NCI-H2029 treated with DMSO at 0.1 percent for 48 hours (cell line): ENCODE data around the gene TMEM134.
"Not testable (repeated sequence)": the region's sequence is repeated elsewhere in the genome, so short reads cannot be mapped to it uniquely, and the experiment has no call there.

Source experiments
- DNase-seq: peaks from one replicate; lab custom pipeline; 2025; lab: John Stamatoyannopoulos, UW

Gene TMEM134

GRCh38 chr11:67485873-67486361 is 16.9 kb upstream of the TMEM134 start:
- DNase-seq = not testable (repeated sequence)

DNA sequence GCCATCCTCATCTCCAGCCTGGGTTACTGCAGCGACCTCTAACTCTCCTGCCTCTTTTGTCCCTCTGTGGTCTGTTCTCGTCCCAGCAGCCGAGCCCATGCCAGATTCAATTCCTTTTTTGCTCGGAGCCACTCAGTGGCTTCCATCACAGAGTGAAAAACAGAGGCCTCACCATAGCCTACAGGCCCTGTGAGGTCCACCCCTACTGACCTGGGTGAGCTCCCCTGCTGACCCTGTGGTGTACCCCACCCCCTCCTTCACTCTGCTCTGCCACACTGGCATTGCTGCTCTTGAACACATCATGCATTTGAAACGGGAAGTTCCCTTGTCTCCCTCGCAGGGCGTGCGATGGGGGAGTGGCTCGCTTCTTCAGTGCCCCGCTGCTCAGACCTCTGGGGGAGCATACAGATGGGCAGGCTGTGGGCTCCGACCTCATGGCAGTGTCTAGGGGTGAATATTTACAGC is 15.8 kb upstream of the TMEM134 start:
- no peak for DNase-seq

- no peak for DNase-seq
Measured at GRCh38 chr11:67483831-67484665, 15.0 kb upstream of the TMEM134 start.

- peak; percentile 96 for DNase-seq
Measured at GRCh38 chr11:67482827-67483798, 14.1 kb upstream of the TMEM134 start, which contains the start of gene AIP. TSS of gene AIP (plus strand) at chr11:67483026. CDS start at chr11:67483159, 133 bp downstream.

- no peak for DNase-seq
Measured at GRCh38 chr11:67482275-67482826, 13.3 kb upstream of the TMEM134 start.

DNA sequence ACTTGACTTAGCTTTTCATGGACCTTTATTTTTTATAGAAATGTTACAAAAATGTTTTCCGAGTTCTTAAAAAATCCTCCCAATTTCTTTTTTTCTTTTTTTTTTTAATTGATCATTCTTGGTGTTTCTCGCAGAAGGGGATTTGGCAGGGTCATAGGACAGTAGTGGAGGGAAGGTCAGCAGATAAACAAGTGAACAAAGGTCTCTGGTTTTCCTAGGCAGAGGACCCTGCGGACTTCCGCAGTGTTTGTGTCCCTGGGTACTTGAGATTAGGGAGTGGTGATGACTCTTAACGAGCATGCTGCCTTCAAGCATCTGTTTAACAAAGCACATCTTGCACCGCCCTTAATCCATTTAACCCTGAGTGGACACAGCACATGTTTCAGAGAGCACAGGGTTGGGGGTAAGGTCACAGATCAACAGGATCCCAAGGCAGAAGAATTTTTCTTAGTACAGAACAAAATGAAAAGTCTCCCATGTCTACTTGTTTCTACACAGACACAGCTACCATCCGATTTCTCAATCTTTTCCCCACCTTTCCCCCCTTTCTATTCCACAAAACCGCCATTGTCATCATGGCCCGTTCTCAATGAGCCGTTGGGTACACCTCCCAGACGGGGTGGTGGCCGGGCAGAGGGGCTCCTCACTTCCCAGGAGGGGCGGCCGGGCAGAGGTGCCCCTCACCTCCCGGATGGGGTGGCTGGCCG is 8.4 kb upstream of the TMEM134 start:
- not testable (repeated sequence) for DNase-seq

- not testable (repeated sequence) for DNase-seq
Measured at GRCh38 chr11:67476692-67477091, 7.6 kb upstream of the TMEM134 start.

- no peak for DNase-seq
Measured at GRCh38 chr11:67472882-67473281, 3.8 kb upstream of the TMEM134 start.

GRCh38 chr11:67470337-67471002 is 1.4 kb upstream of the TMEM134 start:
- no peak for DNase-seq

- DNase-seq = no peak
Measured at GRCh38 chr11:67469508-67469811, 409 bp upstream of the TMEM134 start.

DNA sequence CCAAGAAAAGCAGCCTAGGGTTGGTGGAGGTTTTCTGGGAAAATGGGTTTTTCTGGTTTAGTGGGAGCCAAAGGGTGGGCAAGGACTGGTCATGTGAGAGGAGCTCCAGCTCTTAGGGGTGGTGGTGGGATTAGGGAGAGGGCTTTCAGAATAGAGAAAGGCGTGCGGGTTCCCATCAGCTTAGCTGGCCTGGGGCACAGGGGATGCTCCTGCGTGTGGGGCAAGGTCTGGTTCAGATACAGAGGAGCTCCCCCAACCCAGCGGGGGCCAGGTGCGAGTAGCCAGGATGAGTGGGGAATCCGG is 644 bp downstream of the TMEM134 start:
- no peak for DNase-seq

DNA sequence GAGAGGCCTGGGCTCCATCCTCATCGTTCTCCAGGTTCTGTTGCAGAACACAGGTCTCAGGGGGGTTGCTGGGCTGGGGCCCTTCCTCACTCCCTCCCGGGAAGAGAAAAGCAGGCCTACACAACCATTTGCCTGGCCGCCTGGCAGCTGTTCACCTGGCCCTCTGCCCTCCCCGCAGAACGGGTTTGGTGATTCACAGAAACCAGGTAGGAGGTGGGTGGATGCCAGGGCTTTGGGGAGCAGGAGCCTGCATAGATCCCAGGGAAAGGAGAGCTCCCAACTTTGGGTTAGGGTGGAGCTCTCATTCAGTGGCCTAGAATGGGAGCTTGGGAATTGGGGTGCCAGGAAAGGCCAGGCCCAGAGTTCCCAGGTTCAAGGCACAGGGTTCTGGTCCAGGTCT is 995 bp downstream of the TMEM134 start:
- DNase-seq = no peak

DNA sequence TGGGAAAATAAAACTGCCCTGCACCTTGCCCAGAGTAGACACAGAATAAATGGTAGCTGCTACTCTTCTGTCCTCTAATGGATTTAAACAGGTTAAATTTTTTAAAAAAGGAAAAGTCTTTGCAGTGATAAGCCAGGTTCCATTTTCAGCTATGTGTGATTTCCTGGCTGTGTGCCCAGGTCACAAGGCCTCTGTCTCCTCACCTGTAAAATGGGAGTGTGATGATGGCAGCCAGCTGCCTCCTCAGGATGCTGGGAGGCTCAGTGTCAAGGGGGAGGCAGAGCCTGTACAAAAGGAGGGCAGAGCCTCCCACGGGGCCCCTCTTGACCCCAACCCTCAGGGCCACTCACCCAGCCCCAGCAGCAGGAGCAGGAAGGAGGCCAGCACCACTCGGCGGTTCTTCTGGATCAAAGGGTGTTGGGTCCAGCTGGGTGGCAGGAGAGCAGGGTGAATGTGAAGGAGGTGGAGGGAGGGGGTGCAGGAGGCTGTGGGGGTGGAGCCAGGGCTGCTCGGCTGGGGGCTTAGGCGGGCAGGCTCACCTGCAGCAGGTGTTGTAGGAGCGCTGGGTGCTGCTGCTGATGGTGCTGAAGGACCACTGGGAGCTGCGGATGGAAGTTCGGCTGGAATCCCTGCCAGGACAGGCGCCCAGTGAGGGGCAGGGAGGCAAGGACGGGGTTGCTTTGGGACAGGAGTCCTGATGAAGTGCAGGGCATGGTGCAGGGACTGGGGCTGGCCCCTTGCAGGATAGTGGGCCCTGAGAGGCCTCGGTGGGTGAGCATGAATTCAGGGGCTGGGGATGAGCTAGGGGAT is 1.9 kb downstream of the TMEM134 start:
- DNase-seq = no peak

- no peak for DNase-seq
Measured at GRCh38 chr11:67466367-67466766, 2.7 kb downstream of the TMEM134 start.

GRCh38 chr11:67465530-67465929 is 3.5 kb downstream of the TMEM134 start:
- not testable (repeated sequence) for DNase-seq

DNA sequence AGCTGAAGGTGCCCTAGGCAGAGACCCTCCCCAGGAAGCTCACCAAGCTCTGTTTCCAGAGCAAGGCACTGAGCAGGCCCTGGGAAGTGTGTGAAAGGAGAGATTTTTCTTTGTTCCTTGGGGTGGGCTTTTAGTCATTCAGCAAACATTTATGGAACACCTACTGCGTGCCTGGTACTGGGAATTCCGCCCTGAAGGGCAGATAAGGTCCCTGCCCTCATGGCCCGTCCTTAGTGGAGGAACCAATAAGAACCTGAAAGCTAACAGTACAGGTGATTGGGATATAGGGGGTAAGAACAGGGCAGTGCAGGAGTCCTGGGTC is 3.9 kb downstream of the TMEM134 start:
- no peak for DNase-seq

DNA sequence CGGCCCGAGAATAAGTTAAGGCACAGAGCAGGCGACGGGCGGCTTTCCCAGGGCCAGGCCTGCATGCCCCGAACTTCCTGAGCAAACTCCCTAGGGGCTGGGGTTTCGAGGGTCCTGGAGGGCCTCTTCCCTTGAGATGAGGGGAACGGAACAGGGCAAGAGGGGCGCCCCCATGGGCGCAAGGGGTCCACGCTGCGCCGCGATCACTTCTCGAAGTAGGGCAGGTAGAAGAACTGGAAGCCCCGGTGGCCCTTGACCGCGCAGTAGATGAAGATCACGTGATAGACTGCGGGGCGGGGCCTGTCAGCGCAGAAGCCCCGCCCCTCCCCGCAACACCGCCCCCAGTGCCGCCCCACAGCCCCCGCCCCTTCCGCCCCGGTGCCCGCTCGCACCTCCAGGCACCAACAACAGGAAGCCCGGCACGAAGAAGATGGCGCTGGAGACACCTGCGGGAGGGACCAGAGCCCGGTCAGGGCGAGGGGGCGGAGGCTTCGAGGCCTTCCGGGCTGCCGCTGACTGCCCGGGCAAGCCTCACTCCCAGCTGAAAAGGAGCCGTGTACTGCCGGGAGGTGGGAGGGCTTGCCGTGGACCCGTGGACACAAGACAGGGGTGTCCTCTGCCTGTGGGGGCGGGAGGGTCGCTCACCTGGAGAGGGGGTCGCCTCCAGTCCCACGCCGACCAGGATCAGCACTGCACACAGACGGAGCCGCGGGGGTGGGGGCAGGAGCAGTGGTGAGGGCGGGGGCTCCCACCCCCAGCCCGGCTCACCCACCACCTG is 4.5 kb downstream of the TMEM134 start:
- peak; percentile 78 for DNase-seq

DNA sequence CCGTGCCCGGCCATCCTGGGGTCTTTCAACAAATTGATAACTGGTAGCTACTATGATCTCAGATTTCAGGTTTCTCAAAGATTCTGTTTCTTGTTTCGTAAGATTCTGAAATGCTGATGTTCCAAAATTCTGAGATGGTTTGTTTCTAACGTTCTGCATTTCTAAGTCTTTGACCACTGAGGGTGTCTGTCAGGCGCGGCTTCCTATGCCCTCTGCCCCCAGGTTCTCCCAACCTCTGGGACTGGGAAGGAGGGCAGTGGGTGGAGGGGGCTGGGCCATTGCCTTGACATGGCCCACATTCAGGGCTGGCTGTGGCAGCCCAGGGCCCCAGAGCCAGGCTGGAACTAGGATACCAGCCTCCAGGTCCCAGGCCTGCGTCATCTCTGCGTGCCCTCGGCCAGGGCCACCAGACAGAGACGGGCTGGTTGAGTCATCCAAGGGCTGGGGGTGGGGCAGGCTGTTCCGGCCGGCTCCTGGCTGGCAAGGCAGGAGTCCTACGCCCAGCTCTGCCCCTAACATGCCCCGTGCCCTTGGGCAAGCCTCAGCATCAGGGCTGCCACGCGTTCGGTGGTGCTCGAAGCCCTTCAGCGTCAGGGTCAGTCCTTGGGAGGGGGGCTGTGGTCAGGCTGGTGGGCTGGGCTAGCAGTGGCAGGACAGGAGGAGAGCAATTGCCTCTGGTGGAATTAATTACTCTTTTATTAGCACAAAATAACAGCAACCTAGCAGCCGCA is 5.2 kb downstream of the TMEM134 start:
- no peak for DNase-seq

GRCh38 chr11:67463186-67463585 is 5.9 kb downstream of the TMEM134 start:
- DNase-seq = no peak
